ENCODE data around the gene PROX1.
"Not testable (repeated sequence)": the region's sequence is repeated elsewhere in the genome, so short reads cannot be mapped to it uniquely, and the experiment has no call there.

The PROX1 gene

GRCh38 chr1:214075305-214075998 is 87.7 kb downstream of the PROX1 start:
- no peak for DNase-seq

- DNase-seq, result no peak
Measured at GRCh38 chr1:214075999-214076707, 88.4 kb downstream of the PROX1 start.

- no peak for DNase-seq
Measured at GRCh38 chr1:214076708-214077065, 88.9 kb downstream of the PROX1 start.

GRCh38 chr1:214078950-214079349 is 91.2 kb downstream of the PROX1 start:
- DNase-seq, result no peak

GRCh38 chr1:214085325-214085724 is 97.6 kb downstream of the PROX1 start:
- no peak for DNase-seq

- no peak for DNase-seq
Measured at GRCh38 chr1:214086945-214087344, 99.2 kb downstream of the PROX1 start.

- not testable (repeated sequence) for DNase-seq
Measured at GRCh38 chr1:214089003-214089402, 101.2 kb downstream of the PROX1 start.
